ENCODE measurements around the gene SFXN2.

DNA sequence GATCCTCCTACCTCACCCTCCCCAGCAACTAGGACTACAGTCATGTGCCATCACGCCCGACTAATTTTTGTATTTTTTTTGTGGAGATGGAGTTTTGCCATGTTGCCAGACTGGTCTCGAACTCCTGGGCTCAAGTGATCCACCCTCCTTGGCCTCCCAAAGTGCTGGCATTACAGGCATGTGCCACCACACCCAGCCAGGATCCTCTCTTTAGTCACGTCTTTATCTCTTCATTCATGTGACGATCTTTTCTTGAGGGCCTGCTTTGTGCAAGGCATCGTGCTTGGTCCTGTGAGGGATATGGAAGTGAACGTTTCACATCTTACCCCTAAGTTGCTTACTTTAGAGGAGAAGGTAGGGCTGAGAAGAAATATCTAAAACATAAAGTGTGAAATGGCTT lies 50.9 kb downstream of the SFXN2 start:
- no peak for TF ChIP-seq EZH2 (IDR thresholded peaks at IDR 0.05; ENCODE audit: borderline replicate concordance, low read length)
- TF ChIP-seq, protein P1, sequence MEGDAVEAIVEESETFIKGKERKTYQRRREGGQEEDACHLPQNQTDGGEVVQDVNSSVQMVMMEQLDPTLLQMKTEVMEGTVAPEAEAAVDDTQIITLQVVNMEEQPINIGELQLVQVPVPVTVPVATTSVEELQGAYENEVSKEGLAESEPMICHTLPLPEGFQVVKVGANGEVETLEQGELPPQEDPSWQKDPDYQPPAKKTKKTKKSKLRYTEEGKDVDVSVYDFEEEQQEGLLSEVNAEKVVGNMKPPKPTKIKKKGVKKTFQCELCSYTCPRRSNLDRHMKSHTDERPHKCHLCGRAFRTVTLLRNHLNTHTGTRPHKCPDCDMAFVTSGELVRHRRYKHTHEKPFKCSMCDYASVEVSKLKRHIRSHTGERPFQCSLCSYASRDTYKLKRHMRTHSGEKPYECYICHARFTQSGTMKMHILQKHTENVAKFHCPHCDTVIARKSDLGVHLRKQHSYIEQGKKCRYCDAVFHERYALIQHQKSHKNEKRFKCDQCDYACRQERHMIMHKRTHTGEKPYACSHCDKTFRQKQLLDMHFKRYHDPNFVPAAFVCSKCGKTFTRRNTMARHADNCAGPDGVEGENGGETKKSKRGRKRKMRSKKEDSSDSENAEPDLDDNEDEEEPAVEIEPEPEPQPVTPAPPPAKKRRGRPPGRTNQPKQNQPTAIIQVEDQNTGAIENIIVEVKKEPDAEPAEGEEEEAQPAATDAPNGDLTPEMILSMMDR (conservative IDR thresholded peaks at IDR 0.05 in 1 of 2, IDR thresholded peaks at IDR 0.05 in 1 of 2; ENCODE audit: extremely low read depth in 1 of 2, insufficient read depth in 1 of 2, low read depth in 1 of 2, low read length in 2 of 2), result no peak

Measured in mammary epithelial cell (primary cell).